ENCODE results near the gene PSAT1.

PSAT1 gene

DNA sequence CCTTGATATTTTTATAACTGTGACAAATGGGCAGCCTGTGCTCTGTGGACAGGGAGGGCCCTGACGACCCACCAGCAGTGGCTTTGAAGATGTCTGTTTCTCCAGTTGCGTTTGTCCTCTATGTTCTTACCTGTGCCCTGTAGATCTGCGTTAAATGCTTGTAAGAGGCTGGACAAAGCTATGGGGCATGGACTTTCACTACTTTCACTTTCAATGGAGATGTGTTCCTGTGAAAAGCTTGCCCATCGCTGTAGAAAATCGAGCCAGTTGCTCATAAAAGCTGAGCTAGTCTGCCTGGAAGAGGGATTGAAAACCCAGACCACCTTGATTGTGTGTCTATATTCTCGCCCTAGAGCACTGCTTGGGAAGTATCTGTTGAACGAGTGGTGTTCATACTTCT is 74.1 kb downstream of the PSAT1 start:
- DNase-seq: no peak

DNA sequence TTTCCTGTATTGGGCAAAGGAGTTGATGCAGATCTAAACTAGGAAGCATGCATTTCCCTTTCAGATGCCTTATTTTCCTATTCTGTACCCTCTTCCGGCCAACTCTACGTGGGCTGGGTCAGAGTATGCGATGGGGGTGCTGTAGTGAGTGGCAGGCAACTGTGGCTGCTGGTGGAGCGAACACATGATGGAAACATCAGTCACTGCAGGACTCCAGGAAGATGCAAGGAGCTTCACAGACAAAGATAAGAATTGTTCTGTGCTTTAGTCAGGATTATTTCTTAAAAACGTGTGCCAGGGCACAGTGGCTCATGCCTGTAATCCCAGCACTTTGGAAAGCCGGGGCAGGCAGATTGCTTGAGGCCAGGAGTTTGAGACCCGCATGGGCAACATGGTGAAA is 75.1 kb downstream of the PSAT1 start:
- DNase-seq: no peak

Data from stimulated activated CD4-positive, alpha-beta T cell treated with anti-CD3 and anti-CD28 coated beads, Interleukin-4, amount 100 ng/mL, for 1 hour (primary cell).